GM18861 (cell line): ENCODE data around the gene HOXC4.
"Not testable (repeated sequence)": the region's sequence is repeated elsewhere in the genome, so short reads cannot be mapped to it uniquely, and the experiment has no call there.

Source experiments
- ATAC-seq: cut with Tn5 transposase; IDR thresholded peaks from one replicate; pipeline ENCODE4 v1.9.1; 2021; ENCODE audit not compliant: unreplicated experiment

The HOXC4 gene

GRCh38 chr12:54039417-54040147, 14.1 kb upstream of the HOXC4 start:
- ATAC-seq, result no peak

GRCh38 chr12:54040148-54040494, 13.5 kb upstream of the HOXC4 start:
- ATAC-seq, result no peak

GRCh38 chr12:54040648-54041047, 13.0 kb upstream of the HOXC4 start:
- ATAC-seq, result no peak

- no peak for ATAC-seq
Observed at GRCh38 chr12:54041097-54041690, 12.4 kb upstream of the HOXC4 start.

GRCh38 chr12:54042033-54042432, 11.6 kb upstream of the HOXC4 start:
- not testable (repeated sequence) for ATAC-seq

- no peak for ATAC-seq
Observed at GRCh38 chr12:54042970-54043853, 10.4 kb upstream of the HOXC4 start.

GRCh38 chr12:54044425-54045103, 9.1 kb upstream of the HOXC4 start:
- no peak for ATAC-seq

- no peak for ATAC-seq
Observed at GRCh38 chr12:54045401-54045800, 8.2 kb upstream of the HOXC4 start.

- no peak for ATAC-seq
Observed at GRCh38 chr12:54045868-54046521, 7.6 kb upstream of the HOXC4 start.

- no peak for ATAC-seq
Observed at GRCh38 chr12:54046809-54047159, 6.9 kb upstream of the HOXC4 start.

- no peak for ATAC-seq
Observed at GRCh38 chr12:54047160-54047963, 6.3 kb upstream of the HOXC4 start.

GRCh38 chr12:54047964-54048303, 5.7 kb upstream of the HOXC4 start:
- ATAC-seq, result no peak

GRCh38 chr12:54048406-54049093, 5.1 kb upstream of the HOXC4 start:
- ATAC-seq, result no peak

- no peak for ATAC-seq
Observed at GRCh38 chr12:54049108-54049507, 4.5 kb upstream of the HOXC4 start.

GRCh38 chr12:54050482-54050810, 3.2 kb upstream of the HOXC4 start:
- ATAC-seq, result no peak

- ATAC-seq, result no peak
Observed at GRCh38 chr12:54051026-54051842, 2.4 kb upstream of the HOXC4 start.

GRCh38 chr12:54051874-54052437, 1.7 kb upstream of the HOXC4 start:
- ATAC-seq, result no peak

- no peak for ATAC-seq
Observed at GRCh38 chr12:54052438-54053002, 1.1 kb upstream of the HOXC4 start.
